HepG2 (cell line): Measurements from ENCODE around the gene YIPF3. TPM values are rescaled to one million over a fixed set of nuclear protein-coding genes. Genes with fewer than 3 reads are reported as not detected.
A peak's percentile ranks its signal among the peaks of the same experiment; 100 is the strongest.

Experiments
- CENPT ChIP-seq: sonication (generic); formaldehyde crosslinking; IDR thresholded peaks from 2 replicates; pipeline ENCODE4 v1.8.0; 2022; ENCODE audit warnings: low read depth, mild to moderate bottlenecking, moderate library complexity, missing genetic modification reagents
- CHD2 ChIP-seq: IDR thresholded peaks from 2 replicates; pipeline ENCODE4 v1.6.1; 2011; ENCODE audit warnings: low read depth, low read length, improper control_type of control experiment
- KMT2A ChIP-seq: sonication (generic); formaldehyde crosslinking; IDR thresholded peaks from 2 replicates; pipeline ENCODE4 v1.4.0; 2020; ENCODE audit warnings: missing genetic modification reagents
- TBX3 ChIP-seq: fragments of 450-650 bp; IDR thresholded peaks from 2 replicates; pipeline ENCODE4 v1.6.1; 2017; ENCODE audit warnings: antibody characterized with exemption, mild to moderate bottlenecking, inconsistent platforms, borderline replicate concordance
- ZNF768 ChIP-seq: sonication (generic); formaldehyde crosslinking; IDR thresholded peaks from 2 replicates; pipeline ENCODE4 v1.4.0; 2020; ENCODE audit warnings: missing genetic modification reagents
- ZSCAN31 ChIP-seq: sonication (generic); formaldehyde crosslinking; IDR thresholded peaks from 2 replicates; pipeline ENCODE4 v1.5.0; 2020; ENCODE audit warnings: low read depth, mild to moderate bottlenecking, missing genetic modification reagents
- polyA plus RNA-seq, 8 experiments: library from polyadenylated mRNA; depleted of rRNA in 3 of 8; stranded (reverse) in 7 of 8; unstranded in 1 of 8; fragments of >200 nt; fragmentation: Illumina TruSeq in 4 of 8; extraction: Trizol in 4 of 8; gene quantifications; 2 replicates each; pipeline versions ENCODE4 v1.2.1 to v1.2.3, GENCODE V29; 2011 to 2016; ENCODE audit warnings: low read depth in 4 of 8, missing spikeins in 1 of 8, mixed read lengths in 1 of 8; ENCODE audit not compliant: insufficient read depth in 1 of 8
- total RNA-seq, 5 experiments: library from RNA; depleted of rRNA; stranded (reverse); fragments of >200 nt; fragmentation: Illumina TruSeq; extraction: Trizol; gene quantifications; 2 replicates each; pipeline ENCODE4 v1.2.3, GENCODE V29; 2016; ENCODE audit warnings: low read depth in 1 of 5
- TF ChIP-seq, protein P1 (sequence below): sonication (generic); formaldehyde crosslinking; IDR thresholded peaks from 2 replicates; pipeline ENCODE4 v1.4.0; 2020; ENCODE audit warnings: missing genetic modification reagents, mild to moderate bottlenecking, borderline replicate concordance
- TF ChIP-seq, protein P2 (sequence below): sonication (generic); formaldehyde crosslinking; IDR thresholded peaks from 2 replicates; pipeline ENCODE4 v1.5.0; 2020; ENCODE audit warnings: mild to moderate bottlenecking, missing genetic modification reagents, borderline replicate concordance
- TF ChIP-seq, protein P3 (sequence below): sonication (generic); formaldehyde crosslinking; IDR thresholded peaks from 2 replicates; pipeline ENCODE4 v1.5.1; 2020; ENCODE audit warnings: missing genetic modification reagents, mild to moderate bottlenecking, borderline replicate concordance
- TF ChIP-seq, protein P4 (sequence below): sonication (generic); formaldehyde crosslinking; IDR thresholded peaks from 2 replicates; pipeline ENCODE4 v1.4.0; 2020; ENCODE audit warnings: mild to moderate bottlenecking, low read depth, missing genetic modification reagents
- TF ChIP-seq, protein P5 (sequence below): sonication (generic); formaldehyde crosslinking; conservative IDR thresholded peaks from 2 replicates; pipeline ENCODE4 v1.4.0; 2020; ENCODE audit warnings: missing genetic modification reagents

YIPF3 gene
- total and polyA plus RNA-seq, 2 of the 13 experiments (the other 11 are each of a cell fraction or from before 2014, with no cell fraction given), result 107 to 206 TPM

DNA sequence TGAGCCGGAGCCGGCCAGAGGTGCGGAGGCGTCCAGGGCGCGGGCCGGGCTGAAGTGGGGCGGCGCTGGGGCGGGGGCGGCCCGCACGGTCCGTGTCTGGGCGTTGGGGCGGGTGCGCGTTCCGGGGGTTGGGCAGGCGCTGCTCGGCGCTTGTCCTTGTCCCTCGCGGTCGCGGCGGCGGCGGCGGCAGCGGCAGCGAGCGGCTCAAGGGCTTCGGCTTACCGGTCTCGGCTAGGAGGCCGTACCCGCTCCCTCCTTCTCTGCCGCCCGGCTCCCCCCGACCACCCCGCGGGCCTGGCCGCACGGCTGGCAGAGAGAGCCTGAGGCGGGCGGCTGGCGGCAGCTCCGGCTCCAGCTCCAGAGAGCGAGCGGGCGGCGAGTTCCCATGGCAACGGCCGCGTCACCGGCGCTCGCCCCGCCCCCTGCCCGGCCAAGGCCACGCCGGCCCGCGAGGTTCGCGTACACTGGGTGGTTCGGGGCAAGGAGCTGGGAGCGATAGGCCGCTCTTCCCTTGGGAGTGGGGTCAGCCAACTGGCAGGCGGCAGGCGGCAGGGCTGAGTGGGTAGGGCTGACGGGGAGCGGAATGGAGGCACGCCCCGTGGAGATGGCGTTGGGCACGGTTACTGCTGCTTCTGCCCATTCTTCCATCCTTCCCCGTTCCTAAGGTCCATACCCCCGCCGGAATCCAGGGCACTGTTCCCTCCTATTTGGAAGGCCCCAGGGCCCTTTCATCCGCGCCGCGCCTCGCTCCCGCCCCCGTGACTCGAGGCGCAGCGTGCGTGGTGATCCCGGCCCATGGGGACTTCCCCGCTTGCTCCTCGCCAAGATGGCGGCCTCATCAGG is 6.5 kb downstream of the YIPF3 start, which contains the start of gene LRRC73 (continued):
- TF ChIP-seq, protein P1, sequence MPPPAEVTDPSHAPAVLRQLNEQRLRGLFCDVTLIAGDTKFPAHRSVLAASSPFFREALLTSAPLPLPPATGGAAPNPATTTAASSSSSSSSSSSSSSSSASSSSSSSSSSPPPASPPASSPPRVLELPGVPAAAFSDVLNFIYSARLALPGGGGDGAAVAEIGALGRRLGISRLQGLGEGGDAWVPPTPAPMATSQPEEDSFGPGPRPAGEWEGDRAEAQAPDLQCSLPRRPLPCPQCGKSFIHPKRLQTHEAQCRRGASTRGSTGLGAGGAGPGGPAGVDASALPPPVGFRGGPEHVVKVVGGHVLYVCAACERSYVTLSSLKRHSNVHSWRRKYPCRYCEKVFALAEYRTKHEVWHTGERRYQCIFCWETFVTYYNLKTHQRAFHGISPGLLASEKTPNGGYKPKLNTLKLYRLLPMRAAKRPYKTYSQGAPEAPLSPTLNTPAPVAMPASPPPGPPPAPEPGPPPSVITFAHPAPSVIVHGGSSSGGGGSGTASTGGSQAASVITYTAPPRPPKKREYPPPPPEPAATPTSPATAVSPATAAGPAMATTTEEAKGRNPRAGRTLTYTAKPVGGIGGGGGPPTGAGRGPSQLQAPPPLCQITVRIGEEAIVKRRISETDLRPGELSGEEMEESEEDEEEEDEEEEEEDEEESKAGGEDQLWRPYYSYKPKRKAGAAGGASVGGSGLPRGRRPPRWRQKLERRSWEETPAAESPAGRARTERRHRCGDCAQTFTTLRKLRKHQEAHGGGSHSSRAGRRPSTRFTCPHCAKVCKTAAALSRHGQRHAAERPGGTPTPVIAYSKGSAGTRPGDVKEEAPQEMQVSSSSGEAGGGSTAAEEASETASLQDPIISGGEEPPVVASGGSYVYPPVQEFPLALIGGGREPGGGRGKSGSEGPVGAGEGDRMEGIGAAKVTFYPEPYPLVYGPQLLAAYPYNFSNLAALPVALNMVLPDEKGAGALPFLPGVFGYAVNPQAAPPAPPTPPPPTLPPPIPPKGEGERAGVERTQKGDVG (CRISPR knock-in tag), result peak; percentile 97
- TF ChIP-seq ZNF768 (CRISPR knock-in tag) (peak; percentile 10; the same call in 1 of the 2 replicates), TBX3 (no peak), CENPT (CRISPR knock-in tag) (peak; percentile 84), KMT2A (CRISPR knock-in tag) (peak; percentile 24; the same call in 1 of the 2 replicates), ZSCAN31 (CRISPR knock-in tag) (peak; percentile 47; the same call in 1 of the 2 replicates), CHD2 (peak; percentile 40; the same call in 1 of the 2 replicates)
- TF ChIP-seq, protein P2, sequence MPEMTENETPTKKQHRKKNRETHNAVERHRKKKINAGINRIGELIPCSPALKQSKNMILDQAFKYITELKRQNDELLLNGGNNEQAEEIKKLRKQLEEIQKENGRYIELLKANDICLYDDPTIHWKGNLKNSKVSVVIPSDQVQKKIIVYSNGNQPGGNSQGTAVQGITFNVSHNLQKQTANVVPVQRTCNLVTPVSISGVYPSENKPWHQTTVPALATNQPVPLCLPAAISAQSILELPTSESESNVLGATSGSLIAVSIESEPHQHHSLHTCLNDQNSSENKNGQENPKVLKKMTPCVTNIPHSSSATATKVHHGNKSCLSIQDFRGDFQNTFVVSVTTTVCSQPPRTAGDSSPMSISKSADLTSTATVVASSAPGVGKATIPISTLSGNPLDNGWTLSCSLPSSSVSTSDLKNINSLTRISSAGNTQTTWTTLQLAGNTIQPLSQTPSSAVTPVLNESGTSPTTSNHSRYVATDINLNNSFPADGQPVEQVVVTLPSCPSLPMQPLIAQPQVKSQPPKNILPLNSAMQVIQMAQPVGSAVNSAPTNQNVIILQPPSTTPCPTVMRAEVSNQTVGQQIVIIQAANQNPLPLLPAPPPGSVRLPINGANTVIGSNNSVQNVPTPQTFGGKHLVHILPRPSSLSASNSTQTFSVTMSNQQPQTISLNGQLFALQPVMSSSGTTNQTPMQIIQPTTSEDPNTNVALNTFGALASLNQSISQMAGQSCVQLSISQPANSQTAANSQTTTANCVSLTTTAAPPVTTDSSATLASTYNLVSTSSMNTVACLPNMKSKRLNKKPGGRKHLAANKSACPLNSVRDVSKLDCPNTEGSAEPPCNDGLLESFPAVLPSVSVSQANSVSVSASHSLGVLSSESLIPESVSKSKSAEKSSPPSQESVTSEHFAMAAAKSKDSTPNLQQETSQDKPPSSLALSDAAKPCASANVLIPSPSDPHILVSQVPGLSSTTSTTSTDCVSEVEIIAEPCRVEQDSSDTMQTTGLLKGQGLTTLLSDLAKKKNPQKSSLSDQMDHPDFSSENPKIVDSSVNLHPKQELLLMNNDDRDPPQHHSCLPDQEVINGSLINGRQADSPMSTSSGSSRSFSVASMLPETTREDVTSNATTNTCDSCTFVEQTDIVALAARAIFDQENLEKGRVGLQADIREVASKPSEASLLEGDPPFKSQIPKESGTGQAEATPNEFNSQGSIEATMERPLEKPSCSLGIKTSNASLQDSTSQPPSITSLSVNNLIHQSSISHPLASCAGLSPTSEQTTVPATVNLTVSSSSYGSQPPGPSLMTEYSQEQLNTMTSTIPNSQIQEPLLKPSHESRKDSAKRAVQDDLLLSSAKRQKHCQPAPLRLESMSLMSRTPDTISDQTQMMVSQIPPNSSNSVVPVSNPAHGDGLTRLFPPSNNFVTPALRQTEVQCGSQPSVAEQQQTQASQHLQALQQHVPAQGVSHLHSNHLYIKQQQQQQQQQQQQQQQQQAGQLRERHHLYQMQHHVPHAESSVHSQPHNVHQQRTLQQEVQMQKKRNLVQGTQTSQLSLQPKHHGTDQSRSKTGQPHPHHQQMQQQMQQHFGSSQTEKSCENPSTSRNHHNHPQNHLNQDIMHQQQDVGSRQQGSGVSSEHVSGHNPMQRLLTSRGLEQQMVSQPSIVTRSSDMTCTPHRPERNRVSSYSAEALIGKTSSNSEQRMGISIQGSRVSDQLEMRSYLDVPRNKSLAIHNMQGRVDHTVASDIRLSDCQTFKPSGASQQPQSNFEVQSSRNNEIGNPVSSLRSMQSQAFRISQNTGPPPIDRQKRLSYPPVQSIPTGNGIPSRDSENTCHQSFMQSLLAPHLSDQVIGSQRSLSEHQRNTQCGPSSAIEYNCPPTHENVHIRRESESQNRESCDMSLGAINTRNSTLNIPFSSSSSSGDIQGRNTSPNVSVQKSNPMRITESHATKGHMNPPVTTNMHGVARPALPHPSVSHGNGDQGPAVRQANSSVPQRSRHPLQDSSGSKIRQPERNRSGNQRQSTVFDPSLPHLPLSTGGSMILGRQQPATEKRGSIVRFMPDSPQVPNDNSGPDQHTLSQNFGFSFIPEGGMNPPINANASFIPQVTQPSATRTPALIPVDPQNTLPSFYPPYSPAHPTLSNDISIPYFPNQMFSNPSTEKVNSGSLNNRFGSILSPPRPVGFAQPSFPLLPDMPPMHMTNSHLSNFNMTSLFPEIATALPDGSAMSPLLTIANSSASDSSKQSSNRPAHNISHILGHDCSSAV (CRISPR knock-in tag), result no peak
- TF ChIP-seq, protein P3, sequence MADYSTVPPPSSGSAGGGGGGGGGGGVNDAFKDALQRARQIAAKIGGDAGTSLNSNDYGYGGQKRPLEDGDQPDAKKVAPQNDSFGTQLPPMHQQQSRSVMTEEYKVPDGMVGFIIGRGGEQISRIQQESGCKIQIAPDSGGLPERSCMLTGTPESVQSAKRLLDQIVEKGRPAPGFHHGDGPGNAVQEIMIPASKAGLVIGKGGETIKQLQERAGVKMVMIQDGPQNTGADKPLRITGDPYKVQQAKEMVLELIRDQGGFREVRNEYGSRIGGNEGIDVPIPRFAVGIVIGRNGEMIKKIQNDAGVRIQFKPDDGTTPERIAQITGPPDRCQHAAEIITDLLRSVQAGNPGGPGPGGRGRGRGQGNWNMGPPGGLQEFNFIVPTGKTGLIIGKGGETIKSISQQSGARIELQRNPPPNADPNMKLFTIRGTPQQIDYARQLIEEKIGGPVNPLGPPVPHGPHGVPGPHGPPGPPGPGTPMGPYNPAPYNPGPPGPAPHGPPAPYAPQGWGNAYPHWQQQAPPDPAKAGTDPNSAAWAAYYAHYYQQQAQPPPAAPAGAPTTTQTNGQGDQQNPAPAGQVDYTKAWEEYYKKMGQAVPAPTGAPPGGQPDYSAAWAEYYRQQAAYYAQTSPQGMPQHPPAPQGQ (CRISPR knock-in tag), result peak; percentile 18; the same call in 1 of the 2 replicates
- TF ChIP-seq, protein P4, sequence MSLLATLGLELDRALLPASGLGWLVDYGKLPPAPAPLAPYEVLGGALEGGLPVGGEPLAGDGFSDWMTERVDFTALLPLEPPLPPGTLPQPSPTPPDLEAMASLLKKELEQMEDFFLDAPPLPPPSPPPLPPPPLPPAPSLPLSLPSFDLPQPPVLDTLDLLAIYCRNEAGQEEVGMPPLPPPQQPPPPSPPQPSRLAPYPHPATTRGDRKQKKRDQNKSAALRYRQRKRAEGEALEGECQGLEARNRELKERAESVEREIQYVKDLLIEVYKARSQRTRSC (CRISPR knock-in tag), result peak; percentile 38; the same call in 1 of the 2 replicates
- TF ChIP-seq, protein P5, sequence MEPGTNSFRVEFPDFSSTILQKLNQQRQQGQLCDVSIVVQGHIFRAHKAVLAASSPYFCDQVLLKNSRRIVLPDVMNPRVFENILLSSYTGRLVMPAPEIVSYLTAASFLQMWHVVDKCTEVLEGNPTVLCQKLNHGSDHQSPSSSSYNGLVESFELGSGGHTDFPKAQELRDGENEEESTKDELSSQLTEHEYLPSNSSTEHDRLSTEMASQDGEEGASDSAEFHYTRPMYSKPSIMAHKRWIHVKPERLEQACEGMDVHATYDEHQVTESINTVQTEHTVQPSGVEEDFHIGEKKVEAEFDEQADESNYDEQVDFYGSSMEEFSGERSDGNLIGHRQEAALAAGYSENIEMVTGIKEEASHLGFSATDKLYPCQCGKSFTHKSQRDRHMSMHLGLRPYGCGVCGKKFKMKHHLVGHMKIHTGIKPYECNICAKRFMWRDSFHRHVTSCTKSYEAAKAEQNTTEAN (CRISPR knock-in tag), result no peak
